ENCODE results near the gene CHCHD10.

Gene CHCHD10

DNA sequence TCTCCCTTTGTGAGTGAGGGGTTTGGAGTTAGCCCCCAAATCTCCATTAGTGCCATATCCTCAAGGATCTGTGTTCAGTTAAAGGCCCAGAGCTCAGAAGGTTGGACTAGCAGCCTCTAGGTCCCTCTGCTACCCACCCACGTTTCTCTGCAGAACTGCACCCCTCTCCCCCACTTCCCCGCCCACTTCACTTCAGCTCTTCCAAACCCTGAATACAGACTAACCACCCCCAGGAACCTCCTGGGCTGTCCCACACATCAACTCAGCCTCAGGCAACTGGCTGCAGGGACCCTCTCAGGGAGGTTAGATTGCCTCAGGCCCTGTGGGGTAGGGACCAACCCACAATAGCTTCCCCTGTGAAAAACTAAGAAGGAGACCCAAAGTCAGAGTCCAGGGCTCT, 14.4 kb downstream of the CHCHD10 start:
- Histone ChIP-seq H3K9ac (no peak overlapping the region), H3K4me3 (ENCODE audit: low read depth, low read length) (no peak overlapping the region), H3K36me3 (ENCODE audit: control insufficient read depth, insufficient read depth, low read length) (no peaks in the 10 kb centered on the region), H3K27ac (no peak overlapping the region), H3K4me2 (ENCODE audit: low read length) (no peak overlapping the region), H2AFZ (no peak overlapping the region), H3K27me3 (ENCODE audit: control insufficient read depth, insufficient read depth, low read length) (no peaks in the 10 kb centered on the region), H3K79me2 (no peaks in the 10 kb centered on the region), H3K9me3 (ENCODE audit: control insufficient read depth, low read length) (no peaks in the 10 kb centered on the region), H3K4me1 (peaks cover 2% of the 10 kb centered on the region)
- TF ChIP-seq, protein P1, sequence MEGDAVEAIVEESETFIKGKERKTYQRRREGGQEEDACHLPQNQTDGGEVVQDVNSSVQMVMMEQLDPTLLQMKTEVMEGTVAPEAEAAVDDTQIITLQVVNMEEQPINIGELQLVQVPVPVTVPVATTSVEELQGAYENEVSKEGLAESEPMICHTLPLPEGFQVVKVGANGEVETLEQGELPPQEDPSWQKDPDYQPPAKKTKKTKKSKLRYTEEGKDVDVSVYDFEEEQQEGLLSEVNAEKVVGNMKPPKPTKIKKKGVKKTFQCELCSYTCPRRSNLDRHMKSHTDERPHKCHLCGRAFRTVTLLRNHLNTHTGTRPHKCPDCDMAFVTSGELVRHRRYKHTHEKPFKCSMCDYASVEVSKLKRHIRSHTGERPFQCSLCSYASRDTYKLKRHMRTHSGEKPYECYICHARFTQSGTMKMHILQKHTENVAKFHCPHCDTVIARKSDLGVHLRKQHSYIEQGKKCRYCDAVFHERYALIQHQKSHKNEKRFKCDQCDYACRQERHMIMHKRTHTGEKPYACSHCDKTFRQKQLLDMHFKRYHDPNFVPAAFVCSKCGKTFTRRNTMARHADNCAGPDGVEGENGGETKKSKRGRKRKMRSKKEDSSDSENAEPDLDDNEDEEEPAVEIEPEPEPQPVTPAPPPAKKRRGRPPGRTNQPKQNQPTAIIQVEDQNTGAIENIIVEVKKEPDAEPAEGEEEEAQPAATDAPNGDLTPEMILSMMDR (IDR thresholded peaks at IDR 0.05), result no peak

DNA sequence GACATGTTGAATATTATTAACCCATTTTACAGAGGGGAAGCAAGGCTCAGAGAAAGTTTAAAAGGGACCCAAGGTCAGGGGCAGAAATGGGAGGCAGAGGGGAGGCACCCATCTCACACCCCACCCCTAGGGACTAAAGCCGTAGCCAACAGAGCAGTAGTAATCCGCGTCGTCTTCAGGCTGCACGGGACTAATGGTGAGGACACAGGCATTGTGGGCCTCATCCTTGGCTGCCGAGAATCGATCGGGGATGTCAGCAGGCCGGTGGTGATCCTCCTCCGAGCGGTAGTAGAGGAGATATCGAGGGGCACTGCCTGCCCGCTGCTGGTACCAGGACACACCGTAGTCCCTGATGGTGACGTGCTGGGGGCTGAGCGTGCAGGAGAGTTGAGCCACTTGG, 15.0 kb downstream of the CHCHD10 start:
- Histone ChIP-seq H3K27me3 (ENCODE audit: control insufficient read depth, insufficient read depth, low read length) (no peaks in the 10 kb centered on the region), H2AFZ (no peak overlapping the region), H3K36me3 (ENCODE audit: control insufficient read depth, insufficient read depth, low read length) (no peaks in the 10 kb centered on the region), H3K9ac (no peak overlapping the region), H3K4me1 (peaks cover 2% of the 10 kb centered on the region), H3K9me3 (ENCODE audit: control insufficient read depth, low read length) (no peaks in the 10 kb centered on the region), H3K79me2 (no peaks in the 10 kb centered on the region), H3K4me2 (ENCODE audit: low read length) (no peak overlapping the region), H3K4me3 (ENCODE audit: low read depth, low read length) (no peak overlapping the region), H3K27ac (no peak overlapping the region)
- TF ChIP-seq, protein P1 (IDR thresholded peaks at IDR 0.05), result no peak

DNA sequence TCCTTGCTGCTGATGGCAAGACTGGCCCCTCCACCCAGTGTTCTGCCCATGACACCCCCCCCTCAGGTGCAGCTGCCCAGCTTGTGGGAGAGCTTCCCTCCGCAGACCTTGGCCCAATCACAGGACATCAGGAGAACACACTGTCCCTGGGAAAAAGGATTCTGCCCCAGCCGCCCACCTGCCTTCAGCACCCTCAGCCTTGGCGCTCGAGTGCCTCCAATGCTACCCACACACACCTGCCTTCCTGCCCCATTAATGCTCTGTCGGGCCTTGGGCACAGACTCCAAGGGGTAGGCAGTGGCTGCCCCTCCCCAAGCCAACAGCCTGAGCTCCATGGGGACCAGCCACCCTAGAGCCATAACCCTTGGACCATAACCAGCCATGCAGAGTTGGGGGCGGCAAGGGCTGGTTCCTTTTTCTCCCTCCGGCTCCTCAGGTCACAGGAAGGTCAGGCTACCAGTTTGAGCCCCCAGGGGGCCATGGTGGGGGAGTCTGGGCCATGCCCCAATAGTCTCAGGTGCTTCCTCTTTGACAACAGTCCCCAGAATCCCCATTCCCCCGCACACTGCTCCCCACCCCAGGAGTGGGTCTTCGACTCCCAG, 15.6 kb downstream of the CHCHD10 start:
- Histone ChIP-seq H3K27me3 (ENCODE audit: control insufficient read depth, insufficient read depth, low read length) (no peaks in the 10 kb centered on the region), H3K9me3 (ENCODE audit: control insufficient read depth, low read length) (no peaks in the 10 kb centered on the region), H3K79me2 (no peaks in the 10 kb centered on the region), H3K4me3 (ENCODE audit: low read depth, low read length) (no peak overlapping the region), H3K9ac (no peak overlapping the region), H3K27ac (no peak overlapping the region), H3K36me3 (ENCODE audit: control insufficient read depth, insufficient read depth, low read length) (no peaks in the 10 kb centered on the region), H2AFZ (no peak overlapping the region), H3K4me1 (peaks cover 2% of the 10 kb centered on the region), H3K4me2 (ENCODE audit: low read length) (no peak overlapping the region)
- TF ChIP-seq, protein P1 (IDR thresholded peaks at IDR 0.05), result no peak

DNA sequence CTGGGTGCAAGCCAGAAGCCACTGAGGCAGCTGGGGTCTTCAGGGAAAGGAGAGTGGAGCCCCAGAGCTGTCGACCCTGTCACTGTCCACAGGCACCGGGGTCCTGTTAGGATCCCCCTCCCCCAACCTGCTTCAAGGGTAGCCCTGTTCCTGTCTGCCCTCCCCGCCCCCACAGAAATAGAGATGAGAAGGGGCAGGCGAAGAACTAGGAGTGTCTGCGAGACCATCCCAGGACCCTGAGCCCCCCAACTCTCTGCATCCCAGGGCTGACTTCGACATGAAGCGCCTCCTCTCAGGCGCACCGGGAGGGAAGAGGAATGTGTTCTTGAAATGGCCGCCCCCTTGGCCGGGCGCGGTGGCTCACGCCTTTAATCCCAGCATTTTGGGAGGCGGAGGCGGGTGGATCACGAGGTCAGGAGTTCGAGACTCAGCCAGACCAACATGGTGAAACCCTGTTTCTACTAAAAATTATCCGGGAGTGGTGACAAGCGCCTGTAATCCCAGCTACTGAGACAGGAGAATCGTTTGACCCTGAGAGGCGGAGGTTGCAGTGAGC, 16.3 kb downstream of the CHCHD10 start:
- H3K4me3 ChIP-seq (ENCODE audit: low read depth, low read length), result peak overlapping the region; percentile 74
- no peaks in the 10 kb centered on the region for H3K9me3 ChIP-seq (ENCODE audit: control insufficient read depth, low read length)
- H2AFZ ChIP-seq, result peak overlapping the region; percentile 90
- H3K27me3 ChIP-seq (ENCODE audit: control insufficient read depth, insufficient read depth, low read length), result no peaks in the 10 kb centered on the region
- TF ChIP-seq, protein P1 (IDR thresholded peaks at IDR 0.05), result no peak
- no peaks in the 10 kb centered on the region for H3K79me2 ChIP-seq
- peak overlapping the region; percentile 85 for H3K27ac ChIP-seq
- peak overlapping the region; percentile 94 for H3K4me2 ChIP-seq (ENCODE audit: low read length)
- peaks cover 2% of the 10 kb centered on the region for H3K4me1 ChIP-seq
- peak overlapping the region; percentile 21 for H3K9ac ChIP-seq
- no peaks in the 10 kb centered on the region for H3K36me3 ChIP-seq (ENCODE audit: control insufficient read depth, insufficient read depth, low read length)

Measured in parathyroid adenoma (tissue), 2 donors.